ENCODE data around the gene NUDT21. TPM values are rescaled to one million over a fixed set of nuclear protein-coding genes. Genes with fewer than 3 reads are reported as not detected.

NUDT21 gene
- total RNA-seq, 1 experiment from 2014 or later, result 218 TPM

- Histone ChIP-seq H3K36me3 (ENCODE audit: control insufficient read depth in 1 of 2, insufficient read depth in 2 of 2, low read length in 2 of 2) (peaks cover 25 to 26% of the 10 kb centered on the region in 2 experiments), H2AFZ (ENCODE audit: low read depth, low read length, poor library complexity, severe bottlenecking) (no peak overlapping the region), H3K9me2 (ENCODE audit: insufficient read depth) (no peaks in the 10 kb centered on the region), H4K20me1 (ENCODE audit: insufficient read depth) (no peaks in the 10 kb centered on the region), H3K9me3 (ENCODE audit: control insufficient read depth in 1 of 2, insufficient read depth in 1 of 2, low read depth in 1 of 2, low read length in 2 of 2) (no peaks in the 10 kb centered on the region), H3K27me3 (ENCODE audit: insufficient read depth, low read length) (no peaks in the 10 kb centered on the region), H3K4me2 (ENCODE audit: low read length) (no peak overlapping the region), H3K27ac (ENCODE audit: low read depth, low read length) (no peak overlapping the region), H3K4me1 (ENCODE audit: control insufficient read depth in 1 of 2, insufficient read depth in 2 of 2, low read length in 2 of 2) (no peaks in the 10 kb centered on the region), H3K79me2 (ENCODE audit: insufficient read depth, low read length) (0 out of 2 replicates have a peak, but pooled peaks cover 4% of the 10 kb centered on the region), H3K9ac (ENCODE audit: low read length) (no peak overlapping the region), H3K4me3 (replicated peaks in 1 of 2; ENCODE audit: low read depth in 1 of 2, low read length in 2 of 2) (no peak overlapping the region)
- no TSS peak for BruUV-seq (replicated peaks)
- no peak for ATAC-seq
- ChIA-PET RAD21 (ENCODE audit: low non-redundant PET in 1 of 2, low total read pairs in 2 of 2, uncharacterized antibody in 2 of 2, unreplicated experiment in 2 of 2) (no interaction called here), POLR2A (no interaction called here), CTCF (interaction anchor here (0.7 kb wide), 1 partner anchor 95 kb away, joined by 3 read pairs; no protein-coding TSS in a partner anchor)
- no peak for DNase-seq (ENCODE audit: low read depth, low spot score)
- intact Hi-C loops (cut with micrococcal nuclease), result no loop called here
- no peak for TF ChIP-seq SP1 (IDR thresholded peaks at IDR 0.05; ENCODE audit: low read depth)
- no peak for TF ChIP-seq ZFX (IDR thresholded peaks at IDR 0.05)
- TF ChIP-seq ZBTB33 (IDR thresholded peaks at IDR 0.05; ENCODE audit: extremely low read depth, insufficient replicate concordance, low read length), result no peak
- TF ChIP-seq SRF (IDR thresholded peaks at IDR 0.05; ENCODE audit: low read depth), result no peak
- no peak for TF ChIP-seq CBX3 (IDR thresholded peaks at IDR 0.05; ENCODE audit: low read depth)
- no peak for TF ChIP-seq CTCF (IDR thresholded peaks at IDR 0.05 in 2 of 3, conservative IDR thresholded peaks at IDR 0.05 in 1 of 3; ENCODE audit: borderline replicate concordance in 1 of 3, insufficient read depth in 1 of 3, low read depth in 2 of 3, low read length in 2 of 3)
- no peak for TF ChIP-seq EZH2phosphoT487 (IDR thresholded peaks at IDR 0.05; ENCODE audit: borderline replicate concordance)
- no peak for TF ChIP-seq ATF3 (IDR thresholded peaks at IDR 0.05)
- TF ChIP-seq TCF7L2 (IDR thresholded peaks at IDR 0.05; ENCODE audit: borderline replicate concordance, extremely low read depth, insufficient read depth, insufficient read length), result no peak
- TF ChIP-seq JUND (IDR thresholded peaks at IDR 0.05), result no peak
- TF ChIP-seq EGR1 (IDR thresholded peaks at IDR 0.05; ENCODE audit: low read depth), result no peak
- no peak for TF ChIP-seq FOSL1 (IDR thresholded peaks at IDR 0.05; ENCODE audit: low read depth)
- TF ChIP-seq POLR2A (IDR thresholded peaks at IDR 0.05; ENCODE audit: borderline replicate concordance, extremely low read depth, insufficient read depth, insufficient read length), result no peak
- no peak for TF ChIP-seq CEBPB (IDR thresholded peaks at IDR 0.05; ENCODE audit: low read depth)
- TF ChIP-seq EZH2 (IDR thresholded peaks at IDR 0.05), result no peak
- TF ChIP-seq REST (IDR thresholded peaks at IDR 0.05; ENCODE audit: low read depth), result no peak
Observed at GRCh38 chr16:56399047-56399446, 52.1 kb downstream of the NUDT21 start.

Measured in HCT116 (cell line).